Measurements from ENCODE around the gene DGLUCY.
A peak's percentile ranks its signal among the peaks of the same experiment; 100 is the strongest.
"Not testable (repeated sequence)": the region's sequence is repeated elsewhere in the genome, so short reads cannot be mapped to it uniquely, and the experiment has no call there.

DGLUCY gene

DNA sequence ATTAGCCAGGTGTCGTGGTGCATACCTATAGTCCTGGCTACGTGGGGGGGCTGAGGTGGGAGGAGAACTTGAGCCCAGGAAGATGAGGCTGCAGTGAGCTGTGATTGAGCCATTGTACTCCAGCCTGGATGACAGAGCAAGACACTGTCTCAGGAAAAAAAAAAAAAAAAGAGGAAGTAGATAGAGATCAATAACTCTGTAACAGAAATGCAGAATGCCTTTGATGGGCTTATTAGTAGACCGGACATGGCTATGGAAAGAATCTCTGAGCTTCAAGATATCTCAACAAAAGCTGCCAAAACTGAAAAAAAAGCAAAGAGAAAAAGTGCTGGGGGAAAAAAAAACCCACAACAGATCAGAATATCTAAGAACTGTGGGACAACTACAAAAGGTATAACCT is 93.1 kb downstream of the DGLUCY start:
- no peak for DNase-seq (ENCODE audit: low read depth in 2 of 2)

DNA sequence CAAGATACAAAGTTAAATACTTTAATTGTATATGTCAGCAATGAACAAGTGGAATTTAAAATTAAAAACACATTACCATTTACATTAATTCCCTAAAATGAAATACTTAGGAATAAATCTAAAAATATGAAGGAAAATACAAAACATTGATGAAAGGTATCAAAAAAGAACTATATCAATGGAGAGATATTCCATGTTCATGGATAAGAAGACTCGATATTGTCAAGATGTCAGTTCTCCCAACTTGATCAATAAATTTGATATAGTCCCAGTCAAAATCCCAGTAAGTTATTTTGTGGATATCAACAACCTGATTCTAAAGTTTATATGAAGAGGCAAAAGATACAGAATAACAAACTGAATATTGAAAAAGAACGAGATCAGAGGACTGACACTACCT is 97.1 kb downstream of the DGLUCY start:
- DNase-seq (ENCODE audit: low read depth in 2 of 2): no peak

DNA sequence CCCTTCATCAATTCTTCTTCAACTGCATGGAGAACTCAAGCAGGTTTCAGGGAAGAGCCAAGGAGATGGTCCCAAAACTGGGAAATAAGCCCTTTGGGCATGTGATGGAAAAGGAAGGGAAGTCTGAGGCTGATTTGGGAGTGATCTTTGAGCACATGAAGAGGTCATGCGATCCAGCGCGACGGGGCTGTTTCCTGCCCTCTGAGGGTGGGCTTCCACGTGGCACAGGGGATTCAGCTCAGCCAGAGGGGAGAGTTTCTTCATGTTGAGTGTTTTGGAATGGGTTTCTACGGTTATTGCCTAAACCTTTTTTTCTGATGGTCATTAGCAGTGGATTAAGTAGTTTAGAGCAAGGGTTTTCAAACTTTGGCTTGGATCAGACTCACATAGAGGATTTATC is 100.4 kb downstream of the DGLUCY start:
- no peak for DNase-seq (ENCODE audit: low read depth in 2 of 2)

DNA sequence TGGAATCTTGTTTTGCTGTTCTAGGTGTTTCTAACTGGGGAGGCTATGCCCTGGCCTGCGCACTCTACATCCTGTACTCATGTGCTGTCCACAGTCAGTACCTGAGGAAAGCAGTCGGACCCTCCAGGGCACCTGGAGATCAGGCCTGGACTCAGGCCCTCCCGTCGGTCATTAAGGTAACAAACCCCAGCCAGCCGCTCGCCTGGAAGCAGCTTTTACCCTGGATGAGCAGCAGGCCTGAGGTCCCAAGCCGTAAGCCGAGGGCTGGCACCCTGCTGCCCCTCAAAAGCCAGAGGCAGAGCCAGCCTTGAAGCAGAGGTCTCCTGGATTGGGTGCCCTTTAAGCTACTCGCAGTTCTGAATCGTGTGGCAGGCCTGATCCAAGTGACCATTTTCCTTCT is 101.5 kb downstream of the DGLUCY start:
- no peak for DNase-seq (ENCODE audit: low read depth in 2 of 2)

GRCh38 chr14:91216731-91217226 is 102.9 kb downstream of the DGLUCY start:
- no peak for DNase-seq (ENCODE audit: low read depth in 2 of 2)

- no peak for DNase-seq (ENCODE audit: low read depth in 2 of 2)
Observed at GRCh38 chr14:91218014-91218413, 104.1 kb downstream of the DGLUCY start.

DNA sequence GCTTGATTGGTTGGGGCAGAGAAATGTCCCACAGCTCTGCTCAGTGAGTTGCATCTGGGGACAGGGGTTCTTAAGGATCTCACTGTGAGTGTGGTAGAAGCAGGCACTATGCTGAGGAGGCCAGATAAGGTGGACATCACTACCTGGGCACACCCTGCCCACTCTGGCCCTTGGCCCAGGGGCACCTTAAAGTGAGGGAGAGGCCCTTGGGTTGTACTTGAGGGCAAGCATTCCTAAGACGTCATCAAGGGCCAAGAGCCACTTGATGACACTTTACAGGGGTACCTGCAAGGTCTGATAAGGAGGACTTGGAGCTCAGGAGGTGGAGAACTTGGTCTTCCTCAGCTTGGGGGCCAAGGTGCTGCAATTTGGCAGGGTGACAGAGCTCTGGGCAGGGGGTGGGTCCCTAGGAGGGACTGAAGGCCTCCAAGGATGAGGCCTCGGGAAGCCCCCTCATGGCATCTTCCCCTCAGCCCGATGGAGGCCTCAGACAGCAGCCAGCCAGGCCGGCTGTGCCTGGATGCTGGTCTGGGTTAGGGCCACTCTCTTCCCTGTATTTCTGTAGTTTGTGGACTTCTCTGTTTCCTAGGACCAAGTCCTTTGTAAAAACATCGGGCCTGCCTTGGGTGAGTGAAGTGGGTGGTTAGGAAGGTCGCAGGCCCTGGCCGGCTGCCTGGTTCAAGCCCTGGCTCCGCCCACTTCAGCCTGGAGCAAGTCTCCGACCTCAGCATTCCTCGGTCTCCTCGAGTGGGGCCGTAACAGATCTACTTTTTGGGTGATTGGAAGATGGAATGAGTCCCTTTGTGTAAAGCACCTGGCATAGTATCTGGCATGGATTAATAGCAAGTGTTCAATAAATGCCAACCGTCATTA is 105.9 kb downstream of the DGLUCY start:
- no peak for DNase-seq (ENCODE audit: low read depth in 2 of 2)

DNA sequence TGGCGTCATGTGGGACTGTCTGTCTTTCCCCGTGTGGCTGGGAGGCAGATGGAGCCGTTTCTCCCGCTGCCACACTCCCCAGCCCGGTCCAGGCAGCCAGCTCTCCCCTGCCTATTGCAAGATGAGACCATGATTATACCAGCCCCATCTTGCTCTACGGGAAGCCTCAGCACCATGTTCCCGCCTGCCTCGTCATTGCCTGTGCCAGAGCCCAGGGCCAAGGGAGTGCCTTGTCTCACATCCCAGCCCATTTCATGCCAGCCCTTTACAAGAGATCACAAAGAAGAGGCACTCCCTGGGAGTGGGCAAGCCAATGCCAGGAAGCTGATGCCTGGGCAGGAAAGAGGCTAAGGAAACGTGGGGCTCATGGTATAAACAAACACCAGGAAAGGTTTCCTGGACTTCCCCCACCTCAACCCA is 106.7 kb downstream of the DGLUCY start:
- no peak for DNase-seq (ENCODE audit: low read depth in 2 of 2)

GRCh38 chr14:91221270-91221669 is 107.4 kb downstream of the DGLUCY start:
- DNase-seq (ENCODE audit: low read depth in 2 of 2): no peak

DNA sequence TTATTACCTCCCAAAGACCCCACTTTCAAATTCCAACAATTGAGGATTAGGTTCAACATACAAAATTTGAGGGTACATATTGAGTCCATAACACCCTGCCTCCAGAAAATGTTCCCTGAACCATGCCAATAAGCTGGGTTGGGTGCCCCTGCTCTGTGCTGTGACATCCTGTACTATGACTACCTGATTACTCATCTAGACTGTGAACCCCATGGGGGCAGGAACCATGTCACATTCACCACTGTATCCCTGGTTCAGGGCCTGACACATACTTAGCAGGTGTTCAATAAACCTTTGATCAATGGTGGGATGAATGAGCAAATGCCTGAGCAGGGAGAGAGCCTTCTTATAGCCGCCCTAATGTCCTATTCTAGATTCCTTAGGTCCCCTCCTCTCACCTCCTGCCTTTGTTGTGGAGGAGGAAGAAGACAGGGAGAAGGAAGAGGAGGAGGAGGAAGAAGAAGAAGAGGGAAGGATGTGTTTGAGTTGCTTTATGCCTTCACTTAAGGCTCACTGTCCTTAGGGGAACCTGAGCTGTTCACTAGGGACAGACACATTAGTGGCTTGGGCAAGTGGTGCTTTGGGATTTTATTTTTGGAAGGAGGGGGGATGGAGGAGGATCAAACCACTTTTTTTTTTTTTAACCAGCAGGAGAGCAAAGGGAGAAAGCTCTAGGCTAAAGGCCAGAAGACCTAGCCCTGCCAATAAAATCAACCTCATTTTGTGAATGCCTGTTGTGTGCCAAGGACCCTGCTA is 109.3 kb downstream of the DGLUCY start:
- no peak for DNase-seq (ENCODE audit: low read depth in 2 of 2)

- no peak for DNase-seq (ENCODE audit: low read depth in 2 of 2)
Observed at GRCh38 chr14:91225025-91225424, 111.2 kb downstream of the DGLUCY start.

DNA sequence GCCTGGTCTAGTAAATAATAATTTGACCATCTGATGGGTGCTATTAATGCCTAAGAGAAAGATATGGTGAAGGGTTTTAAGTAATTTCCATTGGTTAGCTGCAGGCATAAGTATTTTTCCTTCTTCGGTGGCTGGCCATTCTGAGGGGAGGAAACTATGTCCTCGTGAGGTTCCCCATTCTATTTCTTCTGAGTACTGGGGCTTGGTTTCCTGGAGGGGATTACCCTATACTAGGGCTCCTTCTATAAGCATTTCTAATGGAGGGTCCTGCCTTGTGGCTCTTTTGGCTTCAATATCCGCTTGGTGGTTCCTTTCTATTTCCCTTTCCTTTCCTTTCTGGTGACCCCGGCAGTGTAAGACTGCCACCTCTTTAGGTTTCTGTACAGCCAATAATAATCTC is 112.5 kb downstream of the DGLUCY start:
- DNase-seq (ENCODE audit: low read depth in 2 of 2): not testable (repeated sequence)

DNA sequence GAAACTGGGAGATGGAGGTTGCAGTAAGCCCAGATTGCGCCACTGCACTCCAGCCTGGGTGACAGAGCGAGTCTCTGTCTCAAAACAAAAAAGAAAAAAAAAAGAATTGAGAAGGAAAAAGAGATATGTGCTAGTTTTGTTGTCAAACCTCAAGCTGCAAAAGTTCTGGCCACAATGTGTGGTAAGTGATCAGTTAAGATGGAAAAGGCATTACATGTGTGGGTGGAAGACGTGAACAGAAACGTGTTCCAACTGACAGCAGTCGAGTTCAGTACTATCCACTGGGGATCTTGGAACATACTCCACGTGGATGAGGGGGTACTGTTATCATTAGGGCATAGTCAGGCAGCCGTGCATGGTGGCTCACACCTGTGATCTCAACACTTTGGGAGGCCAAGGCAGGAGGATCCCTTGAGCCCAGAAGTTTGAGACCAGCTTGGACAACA is 113.3 kb downstream of the DGLUCY start:
- DNase-seq (ENCODE audit: low read depth in 2 of 2): no peak

GRCh38 chr14:91228112-91229004 is 114.5 kb downstream of the DGLUCY start:
- peak; percentile 85 to 86 for DNase-seq (ENCODE audit: low read depth in 2 of 2)

GRCh38 chr14:91229005-91229382 is 115.1 kb downstream of the DGLUCY start:
- no peak for DNase-seq (ENCODE audit: low read depth in 2 of 2)

DNA sequence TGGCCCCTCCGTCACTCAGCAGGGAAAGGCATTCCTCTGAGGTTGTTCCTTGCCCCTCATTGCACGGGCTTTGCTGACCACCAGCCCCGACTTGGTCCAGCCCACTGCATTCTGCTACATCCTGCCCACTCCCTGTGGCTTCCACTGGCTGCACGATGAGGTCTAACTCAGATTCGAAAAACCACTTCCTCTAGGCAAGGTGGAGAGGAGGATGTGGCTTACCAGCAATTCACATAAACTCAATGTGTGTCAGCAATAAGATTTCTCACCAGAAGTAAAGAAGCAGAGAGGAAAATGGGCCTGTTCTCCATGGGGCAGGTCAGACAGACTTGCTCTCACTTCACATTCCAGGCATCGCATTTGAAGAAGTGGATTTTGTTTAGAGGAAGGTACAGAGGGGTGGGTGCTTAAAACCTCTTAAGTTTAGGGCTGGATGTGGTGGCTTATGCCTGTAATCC is 115.9 kb downstream of the DGLUCY start:
- peak; percentile 60 to 66 for DNase-seq (ENCODE audit: low read depth in 2 of 2)

- no peak for DNase-seq (ENCODE audit: low read depth in 2 of 2)
Observed at GRCh38 chr14:91230397-91231035, 116.6 kb downstream of the DGLUCY start.

DNA sequence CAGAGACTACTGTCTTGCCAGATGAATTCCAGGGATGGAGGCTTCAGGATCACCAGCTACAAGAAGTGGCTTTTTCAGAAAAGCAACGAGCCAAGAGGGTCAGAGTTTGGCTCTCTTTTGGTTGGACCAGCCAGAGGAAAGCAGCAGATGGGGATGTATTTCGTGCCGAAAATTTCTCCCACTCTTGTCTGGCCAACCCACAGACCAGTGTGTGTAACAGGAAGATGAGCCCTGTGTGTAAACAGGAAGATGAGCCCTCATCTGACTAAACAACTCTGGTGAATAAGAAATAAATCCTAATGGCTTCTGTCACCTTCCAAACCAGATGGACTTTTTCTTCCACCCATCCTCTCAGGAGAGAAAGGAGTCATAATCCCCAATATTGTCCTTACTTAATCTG is 117.6 kb downstream of the DGLUCY start:
- DNase-seq (ENCODE audit: low read depth in 2 of 2): no peak

DNA sequence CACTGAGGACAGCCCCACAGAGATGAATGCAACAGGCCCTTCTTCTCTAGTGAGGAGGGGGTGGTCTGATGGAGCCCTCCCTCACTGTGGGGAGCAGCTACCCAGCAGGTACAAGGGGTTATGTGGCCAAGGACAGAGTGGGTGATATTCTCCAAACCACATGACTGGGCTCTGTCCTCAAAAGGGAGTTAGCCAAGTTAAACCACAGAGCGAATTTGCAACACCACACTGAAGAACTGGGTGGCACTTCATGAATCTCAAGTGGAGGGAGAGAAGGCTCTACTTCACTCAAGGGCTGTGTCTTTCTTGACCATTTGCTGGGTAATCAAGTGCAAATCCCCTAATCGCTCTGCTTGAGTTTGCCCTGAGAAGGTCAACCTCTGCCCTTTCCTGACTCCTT is 118.2 kb downstream of the DGLUCY start:
- DNase-seq (ENCODE audit: low read depth in 2 of 2): no peak

DNA sequence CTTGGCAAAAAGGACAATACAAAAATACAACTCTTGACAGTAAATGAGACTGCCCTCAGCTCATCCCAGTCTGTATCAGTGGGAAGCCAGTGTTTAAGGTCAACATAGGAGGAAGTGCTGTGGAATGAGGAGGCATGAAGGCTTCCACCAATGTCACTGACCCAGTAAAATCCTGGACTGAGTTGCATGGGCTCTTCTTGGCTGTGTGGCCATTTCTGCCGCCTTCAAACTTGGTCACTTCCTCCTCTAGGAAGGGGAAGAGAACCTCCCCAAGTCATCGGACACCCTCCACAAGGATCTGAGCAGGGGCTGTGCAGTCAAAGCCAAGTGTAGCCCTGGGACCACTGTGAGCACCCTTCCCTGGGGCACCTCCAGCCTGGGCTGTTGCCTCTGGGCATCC is 118.7 kb downstream of the DGLUCY start:
- DNase-seq (ENCODE audit: low read depth in 2 of 2): no peak

Measured in stimulated activated CD8-positive, alpha-beta memory T cell treated with anti-CD3 and anti-CD28 coated beads, Interleukin-15, amount 100 ng/mL, for 48 hours (primary cell).